Measurements from ENCODE around the gene LBR.

DNA sequence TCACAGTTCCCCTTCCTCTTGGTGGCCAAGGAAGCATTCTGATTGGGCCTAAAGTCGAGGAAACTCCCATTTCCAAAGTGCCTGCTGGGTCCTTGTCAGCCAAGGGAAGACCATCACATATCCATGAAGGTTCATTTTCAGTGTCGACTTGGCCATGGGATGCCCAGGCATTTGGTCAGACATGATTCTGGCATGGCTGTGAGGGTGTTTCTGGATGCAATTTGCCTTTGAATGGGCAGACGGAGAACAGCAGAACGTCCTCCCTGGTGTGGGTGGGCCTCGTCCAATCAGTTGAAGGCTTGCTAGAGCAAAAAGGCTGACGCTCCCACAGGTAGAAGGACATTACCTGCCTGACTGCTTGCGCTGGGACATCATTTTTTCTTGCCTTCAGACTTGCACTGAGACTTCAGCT lies 48.3 kb upstream of the LBR start:
- TF ChIP-seq, protein P1, sequence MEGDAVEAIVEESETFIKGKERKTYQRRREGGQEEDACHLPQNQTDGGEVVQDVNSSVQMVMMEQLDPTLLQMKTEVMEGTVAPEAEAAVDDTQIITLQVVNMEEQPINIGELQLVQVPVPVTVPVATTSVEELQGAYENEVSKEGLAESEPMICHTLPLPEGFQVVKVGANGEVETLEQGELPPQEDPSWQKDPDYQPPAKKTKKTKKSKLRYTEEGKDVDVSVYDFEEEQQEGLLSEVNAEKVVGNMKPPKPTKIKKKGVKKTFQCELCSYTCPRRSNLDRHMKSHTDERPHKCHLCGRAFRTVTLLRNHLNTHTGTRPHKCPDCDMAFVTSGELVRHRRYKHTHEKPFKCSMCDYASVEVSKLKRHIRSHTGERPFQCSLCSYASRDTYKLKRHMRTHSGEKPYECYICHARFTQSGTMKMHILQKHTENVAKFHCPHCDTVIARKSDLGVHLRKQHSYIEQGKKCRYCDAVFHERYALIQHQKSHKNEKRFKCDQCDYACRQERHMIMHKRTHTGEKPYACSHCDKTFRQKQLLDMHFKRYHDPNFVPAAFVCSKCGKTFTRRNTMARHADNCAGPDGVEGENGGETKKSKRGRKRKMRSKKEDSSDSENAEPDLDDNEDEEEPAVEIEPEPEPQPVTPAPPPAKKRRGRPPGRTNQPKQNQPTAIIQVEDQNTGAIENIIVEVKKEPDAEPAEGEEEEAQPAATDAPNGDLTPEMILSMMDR (IDR thresholded peaks at IDR 0.05): no peak
- no peak for TF ChIP-seq POLR2A (IDR thresholded peaks at IDR 0.05)
